ENCODE data around the gene TAF3.

- TF ChIP-seq ZNF274 (IDR thresholded peaks at IDR 0.05; ENCODE audit: low read depth, low read length) (no peak), YY1 (IDR thresholded peaks at IDR 0.05; ENCODE audit: insufficient read depth, insufficient read length) (no peak), SUZ12 (IDR thresholded peaks at IDR 0.05; ENCODE audit: extremely low read depth, insufficient read depth, insufficient read length) (no peak)
Measured at GRCh38 chr10:7944215-7944480, 125.8 kb downstream of the TAF3 start.

Measured in NT2/D1 (cell line).